ENCODE data around the gene PAFAH1B2.
"Not testable (repeated sequence)": the region's sequence is repeated elsewhere in the genome, so short reads cannot be mapped to it uniquely, and the experiment has no call there.

The PAFAH1B2 gene

DNA sequence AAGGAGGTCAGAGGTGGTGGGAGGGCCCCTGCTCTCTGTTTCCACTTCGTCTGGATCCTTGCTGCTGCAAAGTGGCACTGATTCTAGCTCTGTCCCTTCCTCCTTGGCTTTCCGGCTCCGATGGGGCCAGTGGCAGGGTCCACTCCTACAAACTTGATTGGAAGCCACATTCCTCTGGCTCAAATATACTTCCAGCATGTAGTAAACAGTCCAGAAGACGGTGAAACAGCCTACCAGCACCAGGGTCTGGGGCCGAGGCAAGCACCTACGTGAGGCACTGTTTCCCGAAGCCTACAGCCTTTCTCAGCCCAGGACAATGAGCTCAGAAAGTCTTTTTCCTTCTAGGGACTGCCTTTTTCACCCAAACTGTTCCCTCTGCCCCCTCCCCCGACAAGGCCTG, 62.0 kb downstream of the PAFAH1B2 start:
- DNase-seq: not testable (repeated sequence)

GRCh38 chr11:117206859-117207258, 62.8 kb downstream of the PAFAH1B2 start:
- DNase-seq: not testable (repeated sequence)

- DNase-seq: not testable (repeated sequence)
These were observed 63.4 kb downstream of the PAFAH1B2 start for GRCh38 chr11:117207481-117207880.

GRCh38 chr11:117208710-117209109, 64.6 kb downstream of the PAFAH1B2 start:
- not testable (repeated sequence) for DNase-seq

GRCh38 chr11:117209351-117210125, 65.5 kb downstream of the PAFAH1B2 start:
- DNase-seq: not testable (repeated sequence)

GRCh38 chr11:117210620-117211019, 66.5 kb downstream of the PAFAH1B2 start:
- DNase-seq: no peak

- no peak for DNase-seq
These were observed 68.7 kb downstream of the PAFAH1B2 start for GRCh38 chr11:117212697-117213355.

DNA sequence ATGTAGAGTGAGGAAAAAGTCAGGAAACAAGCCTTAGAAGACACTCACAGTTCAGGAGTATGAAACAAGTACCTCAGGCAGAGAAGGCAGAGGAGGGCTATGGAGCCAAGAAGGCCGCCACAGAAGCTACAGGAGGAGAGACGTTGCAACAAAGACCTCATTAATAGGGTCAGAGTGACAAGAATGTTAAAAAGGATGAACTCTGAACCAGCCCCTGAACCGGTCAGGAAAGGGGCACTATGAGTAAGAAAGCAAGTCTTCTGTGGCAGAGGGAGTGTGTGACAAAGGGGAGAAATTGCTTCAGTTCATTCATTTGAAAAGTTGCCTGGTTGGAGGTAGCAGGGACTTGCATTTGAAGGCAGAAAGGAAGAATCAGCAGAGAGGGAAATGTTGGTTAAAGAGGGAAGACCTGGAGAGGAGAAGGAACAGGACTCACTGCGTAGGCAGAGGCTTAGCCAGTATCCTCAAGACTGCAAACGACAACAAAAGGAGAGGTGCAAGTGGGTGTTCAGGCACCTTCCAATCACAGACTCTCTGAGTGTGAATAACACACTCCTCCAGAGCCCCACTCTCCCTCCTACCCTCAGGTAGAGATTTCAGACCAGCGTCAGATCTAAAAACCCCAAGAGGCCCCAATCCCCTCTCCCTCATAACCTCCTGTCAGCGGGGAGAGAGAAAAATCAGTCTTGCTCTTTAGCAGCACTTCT, 70.5 kb downstream of the PAFAH1B2 start:
- DNase-seq: no peak

DNA sequence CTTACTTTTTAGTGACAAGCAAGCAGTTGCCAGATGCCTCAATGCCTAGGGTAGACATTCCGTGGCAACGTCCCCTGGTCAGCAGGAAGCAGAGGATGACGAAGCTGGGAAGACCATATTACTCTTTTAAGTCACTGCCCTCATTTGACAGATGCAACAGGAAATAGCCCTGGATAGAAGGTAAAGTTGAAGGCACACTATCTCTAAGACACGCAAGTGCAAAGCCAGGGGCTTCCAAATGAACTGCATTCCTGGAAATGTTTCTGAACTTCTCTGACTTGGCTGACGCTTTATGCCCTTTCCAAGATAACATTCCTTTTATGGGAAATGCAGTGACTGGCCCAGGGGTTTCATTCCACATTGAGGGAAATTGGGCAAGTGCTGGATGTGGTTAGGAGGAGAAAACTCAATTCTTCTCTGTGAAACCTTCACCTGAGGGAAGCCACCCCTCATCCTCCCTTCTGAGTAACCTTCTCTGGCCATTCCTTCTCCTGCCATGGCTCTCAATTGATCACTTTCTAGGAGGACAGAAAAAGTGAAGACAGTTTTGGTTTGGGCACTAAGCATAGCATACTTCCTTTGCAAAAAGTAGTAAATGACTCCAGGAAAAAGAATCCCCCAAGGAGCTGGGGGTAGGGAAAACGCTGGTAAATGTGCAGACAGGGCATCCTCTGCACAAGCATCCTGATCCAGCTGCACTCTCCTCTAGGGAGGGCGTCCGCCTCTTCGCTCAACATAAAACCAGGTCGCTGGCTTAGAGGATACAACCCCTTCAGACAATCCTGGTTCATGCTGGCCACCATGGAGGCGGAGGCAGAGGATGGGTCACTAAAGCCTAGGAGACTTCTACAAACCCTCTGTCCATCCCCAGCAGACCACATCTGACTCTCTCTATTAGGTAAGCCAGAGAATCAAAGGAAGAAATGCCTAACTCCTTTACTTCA, 73.3 kb downstream of the PAFAH1B2 start:
- DNase-seq: no peak

DNA sequence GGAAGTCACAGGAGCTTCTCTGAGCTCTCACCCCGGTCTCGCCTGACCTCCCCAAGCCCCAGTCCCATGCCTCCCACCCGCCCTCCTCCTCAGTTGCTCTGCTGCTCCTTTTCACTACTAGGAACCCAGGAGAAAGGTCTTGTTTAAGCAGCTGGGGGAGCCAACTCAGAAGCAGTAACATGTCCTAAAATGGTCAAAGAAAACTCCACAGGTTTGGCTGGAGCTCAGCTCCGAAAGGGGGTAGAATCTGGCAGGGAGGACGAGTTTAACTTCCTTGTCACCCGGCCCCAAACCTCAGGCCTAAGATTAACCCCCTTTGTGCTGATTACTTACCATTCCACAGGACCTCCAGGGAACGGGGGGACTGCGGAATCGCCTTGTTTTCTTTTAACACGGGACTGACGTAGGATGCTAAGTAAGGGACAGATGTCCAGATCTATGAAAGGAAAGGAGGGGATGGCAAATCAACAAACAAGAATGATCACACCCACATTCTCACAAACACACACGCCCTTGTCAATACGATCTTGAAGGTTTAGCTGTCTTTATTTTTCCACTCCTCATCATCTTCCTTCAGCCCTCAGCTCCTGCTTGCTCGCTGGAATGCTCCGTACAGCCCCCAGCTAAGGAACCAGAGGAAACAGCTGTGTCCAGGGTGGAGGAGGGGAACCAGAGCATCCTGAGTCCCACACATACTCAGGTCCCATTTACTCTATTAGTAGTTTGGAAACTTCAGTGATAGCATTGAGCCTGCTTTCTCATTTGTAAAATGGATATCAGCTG, 74.2 kb downstream of the PAFAH1B2 start:
- no peak for DNase-seq

- no peak for DNase-seq
These were observed 74.9 kb downstream of the PAFAH1B2 start for GRCh38 chr11:117219001-117219400.

GRCh38 chr11:117219455-117219854, 75.4 kb downstream of the PAFAH1B2 start:
- no peak for DNase-seq

- DNase-seq: no peak
These were observed 75.9 kb downstream of the PAFAH1B2 start for GRCh38 chr11:117219995-117220394.

- no peak for DNase-seq
These were observed 76.5 kb downstream of the PAFAH1B2 start for GRCh38 chr11:117220568-117220967.

- DNase-seq: no peak
These were observed 77.1 kb downstream of the PAFAH1B2 start for GRCh38 chr11:117220999-117221774.

DNA sequence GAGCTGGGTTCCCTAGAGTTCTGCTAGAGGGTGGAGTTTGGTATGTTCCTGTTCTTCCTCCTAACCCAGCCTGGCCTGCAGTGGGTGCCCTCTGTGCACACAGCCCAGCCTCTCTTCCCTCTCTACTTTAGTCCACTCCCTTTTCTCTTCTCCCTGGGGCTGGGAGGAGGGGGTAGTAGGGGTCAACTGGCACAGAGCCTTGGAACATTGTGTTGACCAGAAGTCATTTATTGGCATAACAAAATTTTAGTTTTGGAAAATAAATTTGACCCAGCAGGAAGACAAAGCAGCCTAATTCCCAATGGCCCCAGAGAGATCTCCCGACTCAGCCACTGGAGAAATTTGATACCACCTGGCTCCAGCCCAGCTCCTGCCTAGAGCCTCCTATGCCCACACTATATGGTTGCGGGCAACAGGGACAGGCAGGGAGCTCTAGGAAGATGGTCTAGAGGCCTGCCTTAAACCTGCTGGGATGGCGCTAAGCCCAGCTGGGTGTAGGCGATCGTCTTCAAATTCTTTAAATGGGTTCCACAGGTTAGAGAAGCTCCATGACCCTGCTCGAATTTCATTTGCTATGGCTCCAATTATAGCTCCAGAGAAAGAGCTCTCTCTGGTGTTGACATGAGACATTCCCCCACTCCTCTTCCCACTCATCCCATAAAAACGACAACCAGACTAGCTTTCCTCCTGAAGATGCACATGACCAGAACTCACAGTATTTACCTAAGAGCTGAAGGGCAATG, 77.9 kb downstream of the PAFAH1B2 start:
- no peak for DNase-seq

DNA sequence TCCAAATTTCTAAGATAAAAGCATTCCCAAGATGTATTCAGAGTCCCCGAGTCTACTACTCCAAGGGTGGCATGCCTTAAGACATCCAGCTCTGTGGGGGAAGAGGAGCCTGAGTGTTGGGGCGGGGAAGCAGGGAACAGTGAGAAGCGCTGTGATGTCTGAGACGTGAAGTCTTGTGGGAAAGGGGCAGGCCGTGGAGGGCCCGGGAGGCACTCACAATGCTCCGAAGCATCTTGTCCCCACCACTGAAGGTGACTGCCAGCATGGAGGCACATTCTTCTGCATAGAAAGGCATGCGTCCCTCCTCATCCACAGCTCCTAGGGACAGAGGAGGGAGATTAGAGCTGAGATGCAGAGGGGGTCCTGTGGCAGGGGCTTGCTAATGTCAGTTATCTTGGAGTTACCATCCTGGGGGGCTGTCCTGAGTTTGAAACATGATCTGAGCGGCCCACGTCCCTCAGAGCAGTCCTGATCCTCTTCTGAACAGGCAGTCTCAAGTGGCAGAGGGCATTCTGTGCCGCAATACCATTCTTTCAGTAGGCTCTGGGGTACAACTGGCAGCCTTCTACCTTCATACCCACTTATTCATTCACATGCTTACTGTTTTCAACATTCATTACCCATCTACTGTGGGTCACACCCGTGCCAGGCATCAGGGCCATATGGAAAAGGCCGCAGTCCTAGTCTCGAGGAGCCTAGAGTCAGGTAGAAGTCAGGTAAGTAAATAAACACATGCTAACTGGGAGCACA, 79.1 kb downstream of the PAFAH1B2 start:
- DNase-seq: no peak

DNA sequence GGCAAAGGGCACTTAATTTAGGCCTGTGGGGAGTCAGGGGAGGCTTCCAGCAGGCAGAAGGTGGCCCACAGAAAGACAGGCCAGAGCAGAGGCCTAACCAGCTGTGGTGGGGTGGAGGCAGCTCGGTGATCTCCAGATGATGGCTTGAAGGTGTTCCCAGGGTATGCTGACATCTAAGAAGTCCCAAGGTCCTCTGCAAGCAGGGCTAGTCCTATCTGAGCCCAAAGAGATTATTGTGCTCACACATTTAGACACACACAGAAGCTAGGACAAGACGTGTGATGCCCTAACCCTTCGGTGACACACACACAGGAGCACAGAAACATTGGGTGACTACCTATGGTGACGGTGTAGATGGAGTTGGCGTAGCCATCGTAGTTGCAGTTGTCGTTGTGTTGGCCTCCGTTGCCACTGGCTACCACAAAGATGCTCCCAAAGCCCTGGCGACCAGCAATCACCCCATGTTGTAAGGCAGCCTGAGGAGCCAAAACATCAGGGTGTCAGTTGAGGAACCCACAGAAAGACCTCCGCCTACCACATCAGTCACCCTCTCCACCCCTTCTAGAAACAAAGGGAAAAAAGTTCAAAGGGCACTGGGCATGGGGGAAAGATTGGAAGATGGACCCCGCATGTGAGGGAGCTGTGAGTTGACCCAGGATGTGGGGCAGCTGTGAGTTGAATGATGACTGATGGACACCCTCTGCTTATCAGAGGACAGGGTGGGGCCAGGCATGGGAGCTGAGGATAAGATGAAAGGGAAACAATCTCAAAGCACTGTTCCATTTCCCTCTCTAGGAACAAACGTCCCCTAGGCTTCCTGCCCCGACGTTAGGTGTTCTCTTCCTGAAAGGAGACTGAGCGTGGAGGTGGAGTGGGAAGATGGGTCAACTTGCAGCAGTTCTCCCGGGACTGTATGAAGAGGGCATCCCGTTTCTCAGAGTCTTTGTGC, 79.9 kb downstream of the PAFAH1B2 start:
- no peak for DNase-seq
